Activated CD8-positive, alpha-beta T cell treated with anti-CD3 and anti-CD28 coated beads for 36 hours (primary cell): ENCODE measurements around the gene RBMS2. TPM values are rescaled to one million over a fixed set of nuclear protein-coding genes. Genes with fewer than 3 reads are reported as not detected.

Experiments
- ATAC-seq: fragments of 200-7000 bp; cut with Tn5 transposase; one replicate; pipeline ENCODE4 v1.10.0; 2021; ENCODE audit warnings: mild to moderate bottlenecking, moderate library complexity
- CTCF ChIA-PET: fragments of 350-600 bp; sonication (Branson Sonifier 250); formaldehyde crosslinking; loops from one replicate; lab custom pipeline; 2021; ENCODE audit warnings: antibody characterized with exemption; lab: Charles Lee
- POLR2A ChIA-PET: fragments of 350-600 bp; sonication (Branson Sonifier 250); formaldehyde crosslinking; loops from one replicate; lab custom pipeline; 2021; ENCODE audit warnings: antibody characterized with exemption; lab: Charles Lee
- DNase-seq: peaks from one replicate; pipeline ENCODE4 v3.0.0-alpha.2; 2020
- H3K27ac Mint-ChIP-seq: one replicate; pipeline ENCODE4 v1.8.0; 2021; ENCODE audit warnings: mild to moderate bottlenecking, mixed read lengths
- H3K27me3 Mint-ChIP-seq: one replicate; pipeline ENCODE4 v1.8.0; 2021; ENCODE audit warnings: mixed read lengths
- H3K36me3 Mint-ChIP-seq: one replicate; pipeline ENCODE4 v1.8.0; 2021; ENCODE audit warnings: low read depth, mixed read lengths
- H3K4me1 Mint-ChIP-seq: one replicate; pipeline ENCODE4 v1.8.0; 2021; ENCODE audit warnings: low read depth, mixed read lengths
- H3K4me3 Mint-ChIP-seq: one replicate; pipeline ENCODE4 v1.8.0; 2021; ENCODE audit warnings: mild to moderate bottlenecking, moderate library complexity, mixed read lengths
- H3K9me3 Mint-ChIP-seq: one replicate; pipeline ENCODE4 v1.8.0; 2021; ENCODE audit warnings: mixed read lengths
- CTCF ChIP-seq: fragments of 200-600 bp; IDR thresholded peaks from one replicate; pipeline ENCODE4 v1.8.0; 2022; ENCODE audit warnings: antibody characterized with exemption, mild to moderate bottlenecking
- intact Hi-C: fragments of 100-400 bp; cut with micrococcal nuclease; formaldehyde crosslinking; loops from one replicate; pipeline ENCODE4 v1.10.0; 2022
- total RNA-seq, 2 experiments: library from RNA; stranded (reverse); gene quantifications; one replicate each; pipeline ENCODE4 v1.2.3, GENCODE V29; 2021

Gene RBMS2
- total RNA-seq, 2 experiments from 2014 or later, result 2.8 to 3.1 TPM

- H3K36me3 Mint-ChIP-seq, result peaks cover 33% of the 10 kb centered on the region
- DNase-seq, result peak; percentile 99
- no peaks in the 10 kb centered on the region for H3K27me3 Mint-ChIP-seq
- ChIA-PET CTCF (interaction anchor here (0.7 to 3.7 kb wide), 25 partner anchors 8 to 131 kb away, joined by 3 to 27 read pairs (median 4); partner anchors contain the start of genes ATP5F1B, PTGES3 and RBMS2), POLR2A (interaction anchor here (0.6 to 9.6 kb wide), 15 partner anchors 9 to 519 kb away, joined by 3 to 95 read pairs (median 5); partner anchors contain the start of genes ATP5F1B and PTGES3)
- peak; percentile 66 for TF ChIP-seq CTCF
- H3K9me3 Mint-ChIP-seq, result no peaks in the 10 kb centered on the region
- peaks cover 58% of the 10 kb centered on the region for H3K4me1 Mint-ChIP-seq
- peak overlapping the region; percentile 98 for H3K27ac Mint-ChIP-seq
- H3K4me3 Mint-ChIP-seq, result peak overlapping the region; percentile 91
- intact Hi-C loops, result loop anchor here (1.0 to 10.0 kb wide), 3 partner anchors 9 to 358 kb away; partner anchors contain the start of gene PTGES3
- peak; percentile 65 for ATAC-seq
These were observed 115.3 kb downstream of the RBMS2 start for GRCh38 chr12:56636675-56637540.

GRCh38 chr12:56637621-56638020 is 116.0 kb downstream of the RBMS2 start:
- H3K36me3 Mint-ChIP-seq, result peaks cover 41% of the 10 kb centered on the region
- intact Hi-C loops, result loop anchor here (5.0 to 10.0 kb wide), 2 partner anchors 50 to 357 kb away; partner anchors contain the start of gene PTGES3
- H3K27me3 Mint-ChIP-seq, result no peaks in the 10 kb centered on the region
- peak overlapping the region; percentile 98 for H3K27ac Mint-ChIP-seq
- H3K4me1 Mint-ChIP-seq, result peaks cover 56% of the 10 kb centered on the region
- TF ChIP-seq CTCF, result no peak
- POLR2A ChIA-PET, result interaction anchor here (0.9 to 1.0 kb wide), 2 partner anchors 24 to 37 kb away, joined by 3 read pairs; no protein-coding TSS in a partner anchor
- ATAC-seq (no peak), DNase-seq (no peak)
- CTCF ChIA-PET, result no interaction called here
- H3K4me3 Mint-ChIP-seq, result no peak overlapping the region
- no peaks in the 10 kb centered on the region for H3K9me3 Mint-ChIP-seq

GRCh38 chr12:56641219-56641618 is 119.6 kb downstream of the RBMS2 start:
- peaks cover 73% of the 10 kb centered on the region for H3K36me3 Mint-ChIP-seq
- peaks cover 59% of the 10 kb centered on the region for H3K4me1 Mint-ChIP-seq
- no peak overlapping the region for H3K4me3 Mint-ChIP-seq
- H3K27ac Mint-ChIP-seq, result no peak overlapping the region
- no peaks in the 10 kb centered on the region for H3K9me3 Mint-ChIP-seq
- ATAC-seq, result no peak
- ChIA-PET POLR2A (interaction anchor here (1.0 to 3.1 kb wide), 3 partner anchors 10 to 44 kb away, joined by 4 to 10 read pairs (median 6); no protein-coding TSS in a partner anchor), CTCF (no interaction called here)
- no peak for DNase-seq
- intact Hi-C loops, result loop anchor here (10.0 kb wide), 1 partner anchor 84 kb away; the partner anchor contains the start of gene NACA
- H3K27me3 Mint-ChIP-seq, result no peaks in the 10 kb centered on the region
- TF ChIP-seq CTCF, result no peak

GRCh38 chr12:56644654-56645053 is 123.0 kb downstream of the RBMS2 start:
- ATAC-seq, result no peak
- Mint-ChIP-seq H3K9me3 (no peaks in the 10 kb centered on the region), H3K4me1 (peaks cover 39% of the 10 kb centered on the region), H3K36me3 (peaks cover 51% of the 10 kb centered on the region), H3K27ac (peak overlapping the region; percentile 97), H3K4me3 (peak overlapping the region; percentile 86), H3K27me3 (no peaks in the 10 kb centered on the region)
- POLR2A ChIA-PET, result interaction anchor here (1.2 to 3.7 kb wide), 10 partner anchors 12 to 83 kb away, joined by 3 to 95 read pairs (median 9); partner anchors contain the start of genes BAZ2A, NACA and PTGES3
- CTCF ChIA-PET, result interaction anchor here (0.8 to 1.7 kb wide), 4 partner anchors 8 to 45 kb away, joined by 3 to 11 read pairs (median 4); no protein-coding TSS in a partner anchor
- intact Hi-C loops, result loop anchor here (10.0 kb wide), 1 partner anchor 80 kb away; the partner anchor contains the start of gene NACA
- no peak for TF ChIP-seq CTCF
- no peak for DNase-seq
